IPS-15b (cell line): Measurements from ENCODE around the gene NYAP2.

Source experiments
- H3K27me3 ChIP-seq: one replicate; pipeline ENCODE4 v1.6.1; 2013; ENCODE audit warnings: low read length; ENCODE audit not compliant: control insufficient read depth, insufficient read depth
- H3K36me3 ChIP-seq: one replicate; pipeline ENCODE4 v1.6.1; 2013; ENCODE audit warnings: low read length; ENCODE audit not compliant: control insufficient read depth, insufficient read depth
- H3K4me1 ChIP-seq: one replicate; pipeline ENCODE4 v1.6.1; 2013; ENCODE audit warnings: mild to moderate bottlenecking, low read length; ENCODE audit not compliant: control insufficient read depth, insufficient read depth
- H3K4me3 ChIP-seq: one replicate; pipeline ENCODE4 v1.5.1; 2013; ENCODE audit warnings: low read depth, low read length
- H3K9ac ChIP-seq: one replicate; pipeline ENCODE4 v1.6.1; 2013; ENCODE audit warnings: low read depth, mild to moderate bottlenecking, low read length
- H3K9me3 ChIP-seq: one replicate; pipeline ENCODE4 v1.6.1; 2013; ENCODE audit warnings: mild to moderate bottlenecking, low read length; ENCODE audit not compliant: control insufficient read depth, insufficient read depth

NYAP2 gene

GRCh38 chr2:225493420-225494099, 94.0 kb downstream of the NYAP2 start:
- no peaks in the 10 kb centered on the region for H3K27me3 ChIP-seq
- H3K36me3 ChIP-seq: no peaks in the 10 kb centered on the region
- no peak overlapping the region for H3K9ac ChIP-seq
- no peak overlapping the region for H3K4me3 ChIP-seq
- H3K9me3 ChIP-seq: no peaks in the 10 kb centered on the region
- H3K4me1 ChIP-seq: peaks cover 14% of the 10 kb centered on the region

- no peak overlapping the region for H3K4me3 ChIP-seq
- no peaks in the 10 kb centered on the region for H3K9me3 ChIP-seq
- no peak overlapping the region for H3K9ac ChIP-seq
- no peaks in the 10 kb centered on the region for H3K36me3 ChIP-seq
- peaks cover 14% of the 10 kb centered on the region for H3K4me1 ChIP-seq
- H3K27me3 ChIP-seq: no peaks in the 10 kb centered on the region
Measured at GRCh38 chr2:225494100-225494459, 94.6 kb downstream of the NYAP2 start.

GRCh38 chr2:225495706-225496105, 96.2 kb downstream of the NYAP2 start:
- H3K27me3 ChIP-seq: no peaks in the 10 kb centered on the region
- no peak overlapping the region for H3K4me3 ChIP-seq
- no peaks in the 10 kb centered on the region for H3K9me3 ChIP-seq
- H3K36me3 ChIP-seq: no peaks in the 10 kb centered on the region
- no peak overlapping the region for H3K9ac ChIP-seq
- H3K4me1 ChIP-seq: peaks cover 14% of the 10 kb centered on the region

- peaks cover 14% of the 10 kb centered on the region for H3K4me1 ChIP-seq
- H3K4me3 ChIP-seq: no peak overlapping the region
- H3K27me3 ChIP-seq: no peaks in the 10 kb centered on the region
- H3K9me3 ChIP-seq: no peaks in the 10 kb centered on the region
- no peak overlapping the region for H3K9ac ChIP-seq
- H3K36me3 ChIP-seq: no peaks in the 10 kb centered on the region
Measured at GRCh38 chr2:225496568-225496967, 97.1 kb downstream of the NYAP2 start.

- Histone ChIP-seq H3K9ac (no peak overlapping the region), H3K9me3 (no peaks in the 10 kb centered on the region), H3K27me3 (no peaks in the 10 kb centered on the region), H3K36me3 (no peaks in the 10 kb centered on the region), H3K4me3 (no peak overlapping the region), H3K4me1 (peaks cover 14% of the 10 kb centered on the region)
Measured at GRCh38 chr2:225497166-225497565, 97.7 kb downstream of the NYAP2 start.

GRCh38 chr2:225501022-225501421, 101.5 kb downstream of the NYAP2 start:
- no peak overlapping the region for H3K9ac ChIP-seq
- H3K4me1 ChIP-seq: peaks cover 11% of the 10 kb centered on the region
- no peak overlapping the region for H3K4me3 ChIP-seq
- no peaks in the 10 kb centered on the region for H3K27me3 ChIP-seq
- no peaks in the 10 kb centered on the region for H3K36me3 ChIP-seq
- no peaks in the 10 kb centered on the region for H3K9me3 ChIP-seq

- Histone ChIP-seq H3K36me3 (no peaks in the 10 kb centered on the region), H3K27me3 (no peaks in the 10 kb centered on the region), H3K9me3 (no peaks in the 10 kb centered on the region), H3K4me3 (no peak overlapping the region), H3K9ac (no peak overlapping the region), H3K4me1 (no peaks in the 10 kb centered on the region)
Measured at GRCh38 chr2:225502971-225503370, 103.5 kb downstream of the NYAP2 start.

- H3K9me3 ChIP-seq: no peaks in the 10 kb centered on the region
- no peaks in the 10 kb centered on the region for H3K27me3 ChIP-seq
- no peak overlapping the region for H3K4me3 ChIP-seq
- H3K36me3 ChIP-seq: no peaks in the 10 kb centered on the region
- no peak overlapping the region for H3K9ac ChIP-seq
- no peaks in the 10 kb centered on the region for H3K4me1 ChIP-seq
Measured at GRCh38 chr2:225510796-225511195, 111.3 kb downstream of the NYAP2 start.

- no peaks in the 10 kb centered on the region for H3K27me3 ChIP-seq
- H3K9me3 ChIP-seq: no peaks in the 10 kb centered on the region
- no peaks in the 10 kb centered on the region for H3K4me1 ChIP-seq
- H3K9ac ChIP-seq: no peak overlapping the region
- no peaks in the 10 kb centered on the region for H3K36me3 ChIP-seq
- H3K4me3 ChIP-seq: no peak overlapping the region
Measured at GRCh38 chr2:225512469-225512868, 113.0 kb downstream of the NYAP2 start.

GRCh38 chr2:225512876-225513540, 113.5 kb downstream of the NYAP2 start:
- Histone ChIP-seq H3K4me1 (no peaks in the 10 kb centered on the region), H3K4me3 (no peak overlapping the region), H3K27me3 (no peaks in the 10 kb centered on the region), H3K9ac (no peak overlapping the region), H3K9me3 (no peaks in the 10 kb centered on the region), H3K36me3 (no peaks in the 10 kb centered on the region)

- no peaks in the 10 kb centered on the region for H3K4me1 ChIP-seq
- H3K27me3 ChIP-seq: no peaks in the 10 kb centered on the region
- H3K9ac ChIP-seq: no peak overlapping the region
- H3K9me3 ChIP-seq: no peaks in the 10 kb centered on the region
- no peak overlapping the region for H3K4me3 ChIP-seq
- H3K36me3 ChIP-seq: no peaks in the 10 kb centered on the region
Measured at GRCh38 chr2:225515033-225515432, 115.5 kb downstream of the NYAP2 start.

- Histone ChIP-seq H3K9ac (no peak overlapping the region), H3K4me3 (no peak overlapping the region), H3K4me1 (no peaks in the 10 kb centered on the region), H3K27me3 (no peaks in the 10 kb centered on the region), H3K9me3 (no peaks in the 10 kb centered on the region), H3K36me3 (no peaks in the 10 kb centered on the region)
Measured at GRCh38 chr2:225526760-225527390, 127.4 kb downstream of the NYAP2 start.
